GM11168 (cell line): Measurements from ENCODE around the gene OIP5.
"Not testable (repeated sequence)": the region's sequence is repeated elsewhere in the genome, so short reads cannot be mapped to it uniquely, and the experiment has no call there.

Source experiments
- in situ Hi-C: fragments of 300-500 bp; cut with MboI; formaldehyde crosslinking; loops from one replicate; pipeline ENCODE4 v1.12.0; 2022; ENCODE audit warnings: low sequenced_read_pairs; ENCODE audit not compliant: unreplicated experiment

Gene OIP5

GRCh38 chr15:41332194-41333025 lies at the start of gene OIP5, which contains the start of gene NUSAP1:
Gene OIP5, minus strand, starts transcription at chr15:41332591. Its CDS starts 30 bp downstream, at chr15:41332561.
Gene NUSAP1, plus strand, starts transcription at chr15:41332881. Its CDS starts 77 bp downstream, at chr15:41332958.
- in situ Hi-C loops = no loop called here

GRCh38 chr15:41377978-41378377 lies 45.6 kb upstream of the OIP5 start:
- in situ Hi-C loops = no loop called here

GRCh38 chr15:41367418-41367817 lies 35.0 kb upstream of the OIP5 start:
- in situ Hi-C loops = no loop called here

GRCh38 chr15:41354371-41354770 lies 22.0 kb upstream of the OIP5 start:
- in situ Hi-C loops = no loop called here

- in situ Hi-C loops = no loop called here
Observed at GRCh38 chr15:41350057-41350717, 17.8 kb upstream of the OIP5 start.

- in situ Hi-C loops = no loop called here
Observed at GRCh38 chr15:41347236-41347635, 14.8 kb upstream of the OIP5 start.

GRCh38 chr15:41341519-41341918 lies 9.1 kb upstream of the OIP5 start:
- in situ Hi-C loops = no loop called here

- in situ Hi-C loops = no loop called here
Observed at GRCh38 chr15:41340189-41340695, 7.9 kb upstream of the OIP5 start.

- in situ Hi-C loops = no loop called here
Observed at GRCh38 chr15:41337631-41338522, 5.5 kb upstream of the OIP5 start.

GRCh38 chr15:41337047-41337446 lies 4.7 kb upstream of the OIP5 start:
- in situ Hi-C loops = no loop called here

GRCh38 chr15:41336549-41336948 lies 4.2 kb upstream of the OIP5 start:
- in situ Hi-C loops = no loop called here

GRCh38 chr15:41334293-41335120 lies 2.1 kb upstream of the OIP5 start:
- in situ Hi-C loops = no loop called here

- in situ Hi-C loops = no loop called here
Observed at GRCh38 chr15:41333026-41333562, 703 bp upstream of the OIP5 start.

- in situ Hi-C loops = no loop called here
Observed at GRCh38 chr15:41331833-41332193, 578 bp downstream of the OIP5 start.

GRCh38 chr15:41331281-41331680 lies 1.1 kb downstream of the OIP5 start:
- in situ Hi-C loops = no loop called here

GRCh38 chr15:41323611-41324010 lies 8.8 kb downstream of the OIP5 start:
- in situ Hi-C loops = no loop called here

GRCh38 chr15:41320805-41321330 lies 11.5 kb downstream of the OIP5 start:
- in situ Hi-C loops = not testable (repeated sequence)

GRCh38 chr15:41309226-41309905 lies 23.0 kb downstream of the OIP5 start:
- in situ Hi-C loops = no loop called here

GRCh38 chr15:41307679-41308078 lies 24.7 kb downstream of the OIP5 start:
- in situ Hi-C loops = no loop called here
